Stimulated activated CD8-positive, alpha-beta memory T cell treated with anti-CD3 and anti-CD28 coated beads, Interleukin-7, amount 100 ng/mL, for 4 hours (primary cell): ENCODE data around the gene CADM3.

Experiments
- DNase-seq, 2 donors: peaks; one replicate each; pipeline ENCODE4 v3.0.0-alpha.2; 2020; ENCODE audit warnings: low read depth in 2 of 2

CADM3 gene

DNA sequence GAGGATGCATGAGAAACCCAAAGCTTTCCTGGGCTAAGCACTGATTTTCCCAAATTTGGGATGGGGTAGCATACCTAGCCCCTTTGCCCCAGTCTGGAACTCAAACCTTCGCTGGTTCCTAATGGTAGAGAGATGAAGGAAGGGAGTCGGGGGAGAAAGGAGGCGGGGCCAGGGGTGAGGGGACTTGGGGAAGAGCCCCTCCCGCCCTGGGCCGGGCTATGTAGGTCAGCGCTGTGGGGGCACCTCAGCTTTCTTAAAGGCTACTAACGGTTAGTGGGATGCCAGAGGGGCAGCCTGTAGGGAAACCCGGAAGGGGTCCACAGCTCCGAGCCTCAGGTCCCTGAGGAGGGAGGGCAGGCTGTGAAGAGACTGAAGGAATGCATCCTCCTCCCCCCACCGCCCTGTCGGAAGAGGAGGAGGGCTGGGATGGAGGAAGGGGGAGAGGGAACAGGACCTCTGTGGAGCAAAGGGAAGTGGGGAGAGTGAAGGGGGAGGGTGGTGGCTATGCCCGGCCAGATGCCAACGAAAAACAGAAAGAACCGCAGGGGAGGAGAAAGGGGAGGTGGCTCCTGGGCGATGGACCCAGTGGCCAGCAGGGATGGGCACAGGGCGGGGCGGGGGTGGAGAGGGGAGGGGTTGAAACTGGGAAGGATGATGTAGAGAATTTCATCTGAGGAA is 1.3 kb downstream of the CADM3 start:
- DNase-seq = no peak

DNA sequence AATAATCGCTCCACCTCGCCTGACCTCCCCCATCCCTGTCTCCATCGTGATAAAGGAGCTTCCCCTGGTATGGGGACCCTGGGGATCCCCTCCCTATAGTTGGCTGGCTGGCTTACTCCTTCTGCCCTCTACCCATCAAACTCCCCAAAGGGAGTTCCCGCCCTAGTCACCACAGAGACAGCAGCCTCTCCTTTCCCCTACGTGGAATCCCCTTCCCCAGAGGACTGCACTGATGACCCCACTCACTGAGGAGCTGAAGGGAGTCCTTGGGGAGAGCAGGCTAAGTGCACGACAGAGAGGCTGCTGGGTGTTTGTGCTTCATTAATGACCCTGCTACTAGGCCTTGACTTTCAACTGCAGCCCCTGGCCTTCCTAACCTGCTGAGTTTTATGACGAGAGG is 1.9 kb downstream of the CADM3 start:
- no peak for DNase-seq

DNA sequence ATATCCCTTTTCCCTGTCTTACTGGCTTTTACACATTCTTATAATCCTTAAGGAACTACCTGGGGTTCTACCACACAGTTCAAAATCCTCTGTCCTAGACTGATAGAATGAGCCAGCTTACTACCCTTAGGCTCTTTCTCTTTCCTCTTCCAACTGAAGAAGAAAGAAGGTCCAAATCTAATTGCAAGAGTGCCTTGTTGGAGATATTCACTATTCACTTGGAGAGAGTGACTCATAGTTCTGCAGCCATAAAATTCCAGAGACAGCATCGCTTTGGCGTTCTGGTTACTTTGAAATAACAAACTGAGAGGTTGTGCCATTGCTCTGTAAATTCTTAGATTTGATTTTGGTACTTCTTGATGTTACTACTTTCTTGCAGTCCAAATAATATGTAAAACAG is 4.2 kb downstream of the CADM3 start:
- no peak for DNase-seq

DNA sequence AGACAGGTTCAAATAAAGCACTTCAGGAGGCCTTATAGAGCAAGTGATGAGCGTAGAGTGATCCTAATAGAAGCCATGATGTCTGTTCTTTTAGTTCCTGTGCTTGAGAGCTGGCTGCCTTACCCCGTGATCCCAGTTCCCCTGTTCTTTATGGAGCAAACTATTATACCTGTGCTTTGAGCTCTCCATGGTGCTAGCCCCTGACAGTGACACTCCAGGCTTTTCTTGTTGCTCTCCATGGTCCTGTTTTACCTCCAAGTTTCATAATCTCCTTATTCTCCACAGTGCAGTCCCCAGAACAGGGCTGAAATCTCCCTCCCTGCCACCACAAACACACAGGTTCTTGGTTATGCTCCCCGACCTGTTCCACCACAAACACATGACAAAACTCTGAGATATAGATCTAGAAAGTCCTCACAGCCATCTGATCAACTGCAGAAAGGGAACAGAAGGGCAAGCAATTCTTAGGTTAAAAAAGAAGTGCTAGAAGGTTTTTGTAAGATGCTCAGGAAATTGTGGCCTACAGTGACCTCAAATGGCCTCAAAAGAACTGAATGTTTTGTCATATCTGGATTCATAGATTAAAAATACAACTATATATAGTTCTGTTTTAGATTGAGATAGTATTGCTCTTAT is 6.0 kb downstream of the CADM3 start:
- no peak for DNase-seq

DNA sequence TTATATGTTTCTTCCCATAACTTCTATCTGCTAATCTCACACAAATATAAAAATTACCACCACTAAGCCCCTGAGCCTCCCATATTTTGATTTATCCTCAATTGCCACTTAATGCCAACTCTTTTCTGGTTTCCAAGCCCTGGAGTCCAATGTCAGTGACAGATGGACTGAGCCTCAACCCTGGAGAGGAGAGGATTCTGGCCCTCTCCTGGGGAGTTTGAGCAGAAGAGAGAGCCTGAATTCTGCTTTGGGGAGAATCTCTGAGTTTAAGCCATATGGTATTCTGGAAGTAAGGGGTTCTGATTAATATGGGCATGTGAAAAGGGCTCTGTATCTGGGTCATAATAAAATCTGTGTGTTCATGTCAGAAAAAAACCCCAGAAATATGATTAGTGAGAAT is 8.5 kb downstream of the CADM3 start:
- no peak for DNase-seq

DNA sequence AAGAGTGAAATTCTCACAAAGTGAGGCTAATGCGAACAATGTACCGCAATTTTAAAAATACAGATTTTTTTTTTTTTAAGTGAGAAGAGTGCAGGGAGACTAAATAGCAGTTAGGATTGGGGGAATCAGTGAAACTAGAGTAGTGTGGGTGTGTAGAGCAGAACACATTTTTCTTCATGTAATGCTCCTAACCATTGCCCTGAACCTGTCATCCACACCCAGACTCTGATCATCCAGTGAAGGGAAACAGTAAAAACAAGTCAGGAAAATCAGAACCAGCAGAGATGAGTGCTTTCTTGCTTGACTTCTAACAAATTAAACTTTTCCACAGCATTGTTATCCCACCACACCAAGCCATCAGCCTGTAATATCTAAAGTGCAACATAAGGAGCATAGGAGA is 9.1 kb downstream of the CADM3 start:
- no peak for DNase-seq

DNA sequence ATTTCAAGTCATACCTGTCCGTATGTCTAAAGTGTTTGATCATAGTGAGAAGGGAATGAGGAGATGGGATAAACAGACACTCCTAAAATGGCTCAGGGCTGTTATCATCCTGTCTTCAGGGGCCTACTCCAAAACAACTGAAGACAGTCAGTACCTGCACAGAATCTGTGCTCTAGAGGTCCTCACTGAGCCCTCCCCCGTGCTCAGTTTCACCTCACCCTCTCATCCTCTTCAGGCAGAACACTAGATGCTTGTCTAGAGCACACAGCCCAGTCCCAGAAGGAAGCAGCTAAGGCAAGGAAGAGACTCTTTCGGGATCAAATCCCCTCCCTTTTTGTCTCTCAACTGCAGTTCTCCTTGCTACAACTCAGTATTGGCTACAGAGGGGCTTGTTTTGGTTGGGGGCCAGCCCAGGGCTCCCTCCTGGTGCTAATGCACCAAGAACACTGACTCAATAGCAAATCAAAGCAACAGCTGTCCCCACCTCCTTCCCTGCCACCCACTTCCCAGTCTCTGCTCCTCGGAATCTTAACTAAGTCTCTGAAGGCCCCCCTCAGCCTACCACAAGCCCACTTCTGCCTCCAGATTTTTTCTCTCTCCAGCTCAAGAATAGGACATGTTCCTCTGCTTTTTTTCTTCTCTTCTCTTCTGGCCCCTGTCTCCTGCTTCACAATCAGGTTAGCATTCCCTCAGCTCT is 10.1 kb downstream of the CADM3 start:
- DNase-seq = no peak

DNA sequence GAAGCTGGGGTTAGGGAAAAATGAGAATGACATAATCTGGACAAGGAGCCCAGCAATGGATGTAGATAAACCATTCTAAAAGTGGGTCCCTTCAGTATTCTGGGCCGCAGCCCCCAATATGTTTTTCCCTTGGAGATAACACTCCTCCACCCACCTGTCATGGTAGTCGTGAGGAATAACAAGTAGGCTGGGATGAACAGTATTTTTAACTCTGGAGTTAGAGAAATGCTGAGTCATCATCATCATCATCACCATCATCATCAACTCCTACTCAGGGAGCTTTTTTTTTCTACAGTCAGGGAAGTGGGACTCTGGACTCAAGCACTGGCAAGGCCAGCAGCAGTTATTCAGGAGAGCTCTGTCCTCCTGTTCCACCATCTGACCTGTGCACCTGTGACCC is 12.8 kb downstream of the CADM3 start:
- DNase-seq = no peak

DNA sequence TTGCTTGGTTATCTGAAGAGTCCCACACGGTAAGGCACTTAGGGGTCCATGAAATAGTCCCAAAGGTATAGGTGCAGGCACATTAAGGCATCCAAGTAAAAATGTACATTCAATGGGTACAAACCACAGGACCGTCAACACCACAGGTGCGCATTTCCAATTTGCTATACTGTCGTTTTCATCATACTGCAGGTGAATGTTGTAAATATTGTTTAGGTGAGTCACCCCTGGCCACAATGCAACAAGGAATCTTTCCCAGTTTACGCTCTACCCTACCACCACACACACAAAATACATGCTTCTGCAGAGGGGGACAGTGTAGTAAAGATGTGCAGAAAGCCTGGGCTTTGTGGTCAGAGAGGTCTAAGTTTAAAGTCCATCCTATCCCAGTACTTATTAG is 13.7 kb downstream of the CADM3 start:
- DNase-seq = no peak

DNA sequence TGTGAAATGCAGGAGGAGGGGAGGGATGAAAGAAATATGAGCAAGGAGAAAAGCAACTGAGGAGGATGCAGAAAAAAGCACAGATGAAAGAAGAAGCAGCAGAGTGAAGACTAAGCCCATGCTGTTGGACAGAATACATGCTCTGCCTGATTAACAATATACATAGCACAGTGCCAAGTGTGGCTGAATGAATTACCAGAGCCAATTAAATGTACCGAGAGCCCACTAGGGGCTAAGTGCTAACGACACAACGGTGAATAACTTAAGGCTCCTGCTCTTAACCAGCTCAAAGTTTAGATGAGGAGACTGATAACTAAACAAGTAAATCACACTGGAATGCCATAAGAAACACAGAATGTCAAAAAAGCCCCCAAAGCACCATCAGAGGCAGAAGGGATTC is 15.6 kb downstream of the CADM3 start:
- DNase-seq = no peak

DNA sequence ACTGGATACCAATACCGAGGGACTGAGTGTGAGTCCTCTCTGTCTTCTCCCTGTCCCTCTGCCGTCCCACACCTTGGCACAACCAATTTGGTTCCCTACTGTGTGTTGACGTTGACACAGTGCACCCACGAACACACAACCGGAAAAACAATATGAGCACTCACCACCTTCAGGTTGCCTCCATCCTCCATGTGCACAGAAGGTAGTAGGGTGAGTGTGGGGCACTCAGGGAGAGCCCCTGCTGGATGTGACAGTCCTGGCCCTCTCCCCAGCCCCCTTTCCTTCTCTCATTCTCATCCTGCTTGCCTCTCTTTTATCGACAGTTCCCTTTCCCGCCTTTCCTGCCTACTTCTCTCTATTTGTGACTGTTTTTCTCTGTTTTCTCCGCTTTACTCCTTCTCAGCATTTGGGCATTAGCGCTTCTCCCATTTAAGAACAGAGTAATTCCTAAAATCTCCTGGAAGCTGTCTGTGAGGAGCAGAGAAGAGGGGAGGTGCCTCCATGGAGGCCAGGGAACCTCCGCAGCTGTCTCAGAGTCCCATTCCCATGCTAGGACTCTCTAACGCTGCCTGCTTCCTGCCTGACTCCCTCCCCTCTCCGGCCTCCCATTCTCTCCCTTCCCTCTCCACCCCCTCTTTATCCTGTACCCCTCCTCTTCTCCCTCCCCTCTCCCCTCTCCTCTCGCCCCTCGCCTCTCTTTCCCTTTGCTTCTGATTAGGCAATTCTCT is 16.4 kb downstream of the CADM3 start:
- no peak for DNase-seq

DNA sequence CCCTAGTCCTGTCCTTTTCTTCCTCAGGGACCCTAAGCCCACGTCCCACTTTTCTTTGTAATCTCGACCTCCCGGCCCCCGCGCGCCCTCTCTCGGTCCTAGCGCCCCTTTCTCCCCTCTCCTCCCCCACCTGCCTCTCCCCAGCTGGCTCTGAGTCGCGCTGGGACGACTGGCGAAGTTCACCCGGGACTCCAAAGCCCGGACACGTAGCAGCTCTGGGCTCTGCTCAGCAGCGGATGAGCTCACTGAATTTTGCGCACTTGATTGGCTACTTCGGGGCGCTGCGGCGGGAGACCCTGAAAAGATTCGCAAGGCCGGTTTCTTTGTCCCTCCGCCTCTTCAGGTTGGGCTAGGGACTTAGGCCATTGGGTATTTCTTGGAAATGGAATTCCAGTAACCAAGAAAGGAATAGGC is 17.0 kb downstream of the CADM3 start:
- DNase-seq = no peak

DNA sequence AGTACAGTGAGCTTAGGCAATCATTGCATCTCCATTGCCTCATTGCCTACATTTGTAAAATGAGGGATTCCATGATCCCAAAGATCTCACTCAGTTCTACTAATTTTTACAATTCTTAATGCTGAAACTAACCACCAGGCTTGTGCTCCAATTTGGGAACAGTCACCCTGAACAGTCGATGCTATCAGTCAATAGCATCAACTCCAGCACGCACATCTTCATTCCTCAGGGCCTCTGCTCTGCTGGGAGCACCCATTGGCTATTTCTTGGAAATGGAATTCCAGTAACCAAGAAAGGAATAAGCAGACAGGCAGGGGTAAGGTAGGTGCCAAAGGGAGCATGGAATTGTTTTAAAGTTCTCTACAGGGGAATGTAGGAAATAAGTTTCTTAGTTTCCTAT is 19.0 kb downstream of the CADM3 start:
- no peak for DNase-seq

DNA sequence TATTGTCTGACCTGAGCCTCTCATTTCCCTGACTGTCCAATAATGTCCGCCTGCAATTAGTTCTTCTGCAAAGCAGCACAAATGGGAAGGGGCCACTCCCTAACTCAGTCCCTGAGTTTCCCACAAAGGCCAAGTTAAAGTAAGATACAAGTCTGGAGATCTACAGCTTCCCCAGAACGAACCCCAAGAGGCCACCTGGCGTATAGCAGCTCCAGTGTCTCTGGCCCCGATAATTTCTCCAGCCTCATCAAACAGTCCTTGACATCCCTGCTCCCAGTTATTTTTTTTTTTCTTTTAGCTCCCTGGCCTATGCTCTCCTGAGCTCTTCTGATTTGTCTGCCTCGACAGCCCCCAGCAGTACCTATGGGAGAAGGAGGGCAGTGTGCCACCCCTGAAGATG is 25.1 kb downstream of the CADM3 start:
- no peak for DNase-seq

DNA sequence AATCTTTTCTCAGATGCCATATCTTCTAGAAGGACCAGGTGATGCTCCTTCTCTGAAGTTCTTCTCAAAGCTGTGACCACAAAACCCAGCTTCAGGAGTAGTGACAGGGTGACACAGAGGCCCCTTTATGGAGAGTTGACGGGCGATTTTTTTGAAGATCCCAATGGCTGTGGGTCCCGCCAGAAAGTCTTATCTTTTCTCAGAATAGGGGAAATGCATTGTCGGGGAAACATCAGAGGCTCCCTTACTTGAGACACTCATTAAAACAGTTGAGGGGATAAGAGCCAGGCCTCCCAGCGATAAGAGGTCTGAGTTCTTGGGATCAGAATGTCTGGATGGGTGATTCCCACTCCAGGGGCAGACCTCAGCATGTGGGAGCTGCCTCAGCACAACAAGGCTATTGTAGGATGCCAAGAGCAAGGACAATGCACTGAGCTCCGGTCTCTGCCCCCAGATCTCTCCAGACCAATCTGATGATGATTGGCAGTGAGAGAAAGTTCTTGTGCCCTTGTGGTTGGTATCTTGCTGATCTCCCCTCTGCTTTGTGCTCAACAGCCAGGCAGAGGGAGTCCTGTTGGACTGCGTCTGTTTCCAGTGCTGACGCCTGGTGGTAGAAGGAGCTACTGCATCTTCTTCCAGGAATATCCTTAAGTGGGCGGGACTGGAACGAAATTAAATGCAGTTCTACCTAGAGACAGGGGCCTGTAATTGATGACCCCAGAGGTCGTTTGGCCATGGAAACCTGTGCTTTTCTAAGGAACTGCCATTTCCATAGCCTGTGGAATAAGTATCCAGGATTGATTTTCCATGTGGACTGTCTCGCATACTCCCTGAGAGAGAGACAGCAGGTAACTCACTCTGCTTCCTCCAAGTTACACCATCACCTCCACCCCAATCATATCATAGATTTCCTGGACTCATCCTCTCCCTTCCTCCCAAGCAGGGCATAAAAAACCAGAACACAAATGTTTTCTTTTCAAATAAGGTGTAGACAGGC is 26.4 kb downstream of the CADM3 start:
- no peak for DNase-seq

DNA sequence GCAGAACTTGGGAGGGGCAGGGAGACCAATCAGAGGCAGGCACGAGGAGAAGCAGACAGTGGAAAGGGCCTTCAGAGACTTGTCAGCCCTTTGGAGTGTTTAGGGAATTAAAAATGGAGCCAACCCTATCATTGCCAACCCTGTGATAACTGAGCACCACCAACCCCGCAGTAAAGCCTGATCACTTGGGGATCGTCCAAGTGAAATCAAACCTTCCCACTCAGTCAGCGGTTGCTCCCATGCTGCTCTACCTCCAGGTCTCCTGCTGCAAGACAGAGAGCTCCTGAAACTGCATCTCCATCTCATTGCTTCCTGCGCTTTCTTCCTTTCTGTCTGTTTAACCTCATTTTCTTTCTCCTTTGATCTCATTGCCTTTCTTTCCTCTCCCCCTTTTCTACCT is 28.5 kb downstream of the CADM3 start:
- DNase-seq = no peak

DNA sequence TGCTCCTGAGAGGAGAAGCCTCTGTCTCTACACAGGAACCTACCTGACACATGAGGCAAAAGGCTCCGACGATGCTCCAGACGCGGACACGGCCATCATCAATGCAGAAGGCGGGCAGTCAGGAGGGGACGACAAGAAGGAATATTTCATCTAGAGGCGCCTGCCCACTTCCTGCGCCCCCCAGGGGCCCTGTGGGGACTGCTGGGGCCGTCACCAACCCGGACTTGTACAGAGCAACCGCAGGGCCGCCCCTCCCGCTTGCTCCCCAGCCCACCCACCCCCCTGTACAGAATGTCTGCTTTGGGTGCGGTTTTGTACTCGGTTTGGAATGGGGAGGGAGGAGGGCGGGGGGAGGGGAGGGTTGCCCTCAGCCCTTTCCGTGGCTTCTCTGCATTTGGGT is 29.4 kb downstream of the CADM3 start:
- DNase-seq = no peak

DNA sequence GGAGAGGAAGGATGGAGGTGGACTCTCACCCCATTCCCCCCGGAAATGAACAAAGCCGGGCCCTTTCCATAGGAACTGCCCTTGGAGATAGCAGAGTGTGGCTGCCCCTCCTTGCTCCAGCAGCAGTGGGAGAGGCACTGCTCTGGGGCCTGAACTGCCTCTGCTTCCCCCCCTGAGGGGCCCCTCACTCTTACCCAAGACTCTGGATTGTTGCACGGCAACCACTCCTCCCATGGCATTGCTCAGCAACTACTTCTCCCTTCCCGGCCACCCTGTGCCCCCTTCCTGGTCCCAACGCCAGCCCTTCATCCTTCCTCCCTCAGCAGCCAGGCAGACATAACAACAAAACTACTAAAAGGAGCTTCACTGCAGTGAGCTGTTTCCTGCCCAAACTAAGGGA is 30.2 kb downstream of the CADM3 start:
- no peak for DNase-seq

DNA sequence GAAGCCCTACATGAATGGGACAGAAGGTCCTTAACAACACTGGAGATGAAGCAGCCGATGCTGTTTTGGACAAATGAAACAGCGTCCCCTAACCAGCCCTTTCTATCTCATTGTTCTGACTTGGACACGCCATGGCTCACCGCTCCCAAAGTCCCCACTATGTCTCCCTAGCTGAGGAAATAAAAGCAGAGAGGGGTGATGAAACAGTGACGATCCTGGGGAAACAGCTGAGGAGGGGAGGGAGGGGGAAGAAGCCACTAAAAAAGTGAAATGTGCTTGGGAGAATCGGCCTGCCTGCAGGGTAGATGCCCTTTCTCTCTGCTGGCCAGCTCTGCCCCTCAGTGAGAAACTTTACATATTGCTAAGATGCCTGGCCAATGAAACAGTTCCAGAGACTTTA is 32.2 kb downstream of the CADM3 start:
- DNase-seq = no peak

DNA sequence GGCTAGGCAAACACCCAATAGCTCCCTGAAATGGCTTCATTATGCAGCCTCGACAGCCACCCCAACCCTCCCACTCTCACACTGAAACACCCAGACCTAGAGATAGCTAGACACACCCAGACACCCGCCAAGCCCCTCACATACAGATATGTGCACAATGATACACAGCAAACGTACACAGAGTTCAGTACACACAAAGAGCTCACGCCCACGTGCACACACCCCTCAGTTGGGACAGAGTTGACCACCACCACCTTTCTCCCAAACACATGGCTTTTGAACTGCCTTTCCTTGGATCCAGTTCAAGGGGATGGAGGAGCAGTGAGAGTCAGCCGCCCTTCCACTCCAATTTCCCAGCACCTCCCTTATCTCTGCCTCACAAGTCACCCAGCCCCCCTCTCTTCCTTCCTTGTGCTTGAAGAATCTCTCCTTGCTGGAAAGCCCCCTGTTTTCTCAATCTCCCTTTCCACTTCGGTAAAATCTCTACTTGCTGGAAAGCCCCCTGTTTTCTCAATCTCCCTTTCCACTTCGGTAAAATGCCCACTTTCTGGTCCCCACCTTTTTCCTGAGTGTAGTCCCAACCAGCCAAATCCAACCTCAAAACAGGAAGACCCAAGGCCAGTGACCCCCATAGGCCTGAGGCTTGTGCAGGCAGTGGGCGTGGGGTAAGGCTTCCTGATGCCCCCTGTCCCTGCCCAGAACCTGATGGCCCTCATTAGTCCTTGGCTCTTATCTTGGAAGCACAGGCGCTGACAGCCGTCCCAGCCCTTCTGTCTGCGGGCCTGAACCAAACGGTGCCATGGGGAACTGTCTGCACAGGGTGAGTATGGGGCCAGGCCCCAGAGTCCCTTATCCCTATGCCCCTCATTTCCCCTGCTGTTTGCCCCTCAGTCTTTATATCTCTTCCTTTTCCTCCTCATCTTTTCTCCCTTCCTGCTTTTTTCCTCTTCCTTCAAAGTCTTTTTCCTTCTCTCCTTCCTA is 33.0 kb downstream of the CADM3 start, which contains the start of gene ACKR1:
Gene ACKR1, plus strand, starts transcription at position 715 of the 981 bp plus-strand sequence. Its CDS starts 85 bp downstream, at position 800.
- no peak for DNase-seq
